CD14-positive monocyte (primary cell): ENCODE results near the gene KCNH1. TPM values are rescaled to one million over a fixed set of nuclear protein-coding genes. Genes with fewer than 3 reads are reported as not detected.

Experiments used
- DNase-seq, 3 donors: peaks; one replicate each; pipeline ENCODE4 v3.0.0-alpha.2; 2011 to 2022
- H2AFZ ChIP-seq: 2 replicates; pipeline ENCODE4 v1.6.0; 2012; ENCODE audit warnings: mild to moderate bottlenecking, low read depth, low read length, inconsistent platforms; ENCODE audit not compliant: insufficient read depth, poor library complexity, severe bottlenecking
- H3K27ac ChIP-seq, 2 donors: 1 replicate in 1 of 2; 2 replicates in 1 of 2; pipeline ENCODE4 v1.5.1; 2012 to 2013; ENCODE audit warnings: low read length in 2 of 2, control low read depth in 1 of 2, inconsistent platforms in 1 of 2, low read depth in 1 of 2, mild to moderate bottlenecking in 1 of 2
- H3K27me3 ChIP-seq, 2 donors: one replicate each; pipeline versions ENCODE4 v1.6.0 to v1.6.1; 2011 to 2013; ENCODE audit warnings: low read length in 2 of 2; ENCODE audit not compliant: control insufficient read depth in 2 of 2, insufficient read depth in 2 of 2
- H3K36me3 ChIP-seq, 2 donors: replicated peaks in 1 of 2; 1 replicate in 1 of 2; 2 replicates in 1 of 2; pipeline versions ENCODE4 v1.5.1 to v1.6.1; 2012 to 2013; ENCODE audit warnings: low read length in 2 of 2, control low read depth in 1 of 2, inconsistent platforms in 1 of 2, mild to moderate bottlenecking in 1 of 2; ENCODE audit not compliant: insufficient read depth in 2 of 2, control insufficient read depth in 1 of 2
- H3K4me1 ChIP-seq, 2 donors: 1 replicate in 1 of 2; 2 replicates in 1 of 2; pipeline versions ENCODE4 v1.5.1 to v1.6.1; 2012 to 2013; ENCODE audit warnings: low read length in 2 of 2, control low read depth in 1 of 2, inconsistent platforms in 1 of 2, mild to moderate bottlenecking in 1 of 2, moderate library complexity in 1 of 2; ENCODE audit not compliant: insufficient read depth in 2 of 2, control insufficient read depth in 1 of 2
- H3K4me2 ChIP-seq: replicated peaks from 2 replicates; pipeline ENCODE3; 2012; ENCODE audit warnings: low read length, moderate library complexity, mild to moderate bottlenecking; ENCODE audit not compliant: poor library complexity, severe bottlenecking; ENCODE audit errors: extremely low read depth
- H3K4me3 ChIP-seq, 3 experiments: fragments of 200-600 bp in 1 of 3; sonication (generic) in 1 of 3; replicated peaks in 1 of 3; 1 replicate in 2 of 3; 2 replicates in 1 of 3; pipeline ENCODE4 v1.5.1; 2011 to 2013; ENCODE audit warnings: low read length in 3 of 3, mild to moderate bottlenecking in 3 of 3, control low read depth in 2 of 3, low read depth in 2 of 3, inconsistent platforms in 1 of 3, moderate library complexity in 1 of 3
- H3K79me2 ChIP-seq: 2 replicates; pipeline ENCODE4 v1.6.0; 2012; ENCODE audit warnings: mild to moderate bottlenecking, control low read depth, inconsistent platforms, low read length, moderate library complexity; ENCODE audit not compliant: insufficient read depth
- H3K9ac ChIP-seq: 2 replicates; pipeline ENCODE4 v1.6.0; 2017; ENCODE audit warnings: low read length, mild to moderate bottlenecking; ENCODE audit not compliant: insufficient read depth, poor library complexity, severe bottlenecking
- H3K9me3 ChIP-seq, 2 donors: replicated peaks in 1 of 2; 1 replicate in 1 of 2; 2 replicates in 1 of 2; pipeline versions ENCODE4 v1.5.1 to v1.6.1; 2012 to 2013; ENCODE audit warnings: low read length in 2 of 2, control low read depth in 1 of 2; ENCODE audit not compliant: control insufficient read depth in 1 of 2, insufficient read depth in 1 of 2
- H4K20me1 ChIP-seq: 2 replicates; pipeline ENCODE4 v1.6.0; 2012; ENCODE audit warnings: mild to moderate bottlenecking, low read length, control low read depth, moderate library complexity; ENCODE audit not compliant: insufficient read depth
- H3K27ac Mint-ChIP-seq, 7 donors: one replicate each; pipeline ENCODE4 v1.8.0; 2020; ENCODE audit warnings: mild to moderate bottlenecking in 7 of 7, mixed read lengths in 7 of 7, moderate library complexity in 6 of 7, inconsistent platforms in 2 of 7
- H3K27me3 Mint-ChIP-seq, 3 donors: one replicate each; pipeline ENCODE4 v1.8.0; 2021 to 2022; ENCODE audit warnings: low read depth in 3 of 3, mild to moderate bottlenecking in 3 of 3, mixed read lengths in 3 of 3, moderate library complexity in 3 of 3, inconsistent platforms in 1 of 3
- H3K36me3 Mint-ChIP-seq, 2 donors: one replicate each; pipeline ENCODE4 v1.8.0; 2020; ENCODE audit warnings: mixed read lengths in 2 of 2, inconsistent platforms in 1 of 2, mild to moderate bottlenecking in 1 of 2
- H3K4me1 Mint-ChIP-seq: one replicate; pipeline ENCODE4 v1.8.0; 2020; ENCODE audit warnings: mild to moderate bottlenecking, mixed read lengths
- H3K4me3 Mint-ChIP-seq, 2 donors: one replicate each; pipeline ENCODE4 v1.8.0; 2020; ENCODE audit warnings: mild to moderate bottlenecking in 2 of 2, mixed read lengths in 2 of 2, moderate library complexity in 1 of 2
- H3K9me3 Mint-ChIP-seq, 7 donors: one replicate each; pipeline ENCODE4 v1.8.0; 2020 to 2022; ENCODE audit warnings: mixed read lengths in 7 of 7, mild to moderate bottlenecking in 6 of 7, moderate library complexity in 6 of 7, inconsistent platforms in 2 of 7
- WGBS: methylation state at CpG from one replicate; pipeline ENCODE4 v1.1.5; 2013; ENCODE audit warnings: missing lambda C conversion rate; ENCODE audit not compliant: insufficient coverage; 5-methylcytosine and 5-hydroxymethylcytosine counted together
- intact Hi-C, 2 donors: fragments of 100-400 bp; cut with micrococcal nuclease; formaldehyde crosslinking; loops; one replicate each; pipeline versions ENCODE4 v1.15.0 to v1.15.1; 2023
- polyA plus RNA-seq, 3 donors: library from polyadenylated mRNA; depleted of rRNA in 1 of 3; unstranded in 2 of 3; stranded (reverse) in 1 of 3; fragments of 300-500 nt in 2 of 3; fragments of >200 nt in 1 of 3; fragmentation: Illumina TruSeq in 2 of 3; gene quantifications; 1 replicate in 2 of 3; 2 replicates in 1 of 3; pipeline ENCODE4 v1.2.3, GENCODE V29; 2012 to 2021
- TF ChIP-seq, protein P1 (sequence below): fragments of 200-600 bp; IDR thresholded peaks from one replicate; pipeline ENCODE4 v1.8.0; 2022; ENCODE audit warnings: antibody characterized with exemption, mild to moderate bottlenecking

Gene KCNH1
- polyA plus RNA-seq, 3 donors = not detected

- 89% methylated on average over 3 of the region's 3 CpGs for WGBS
- H3K4me3 ChIP-seq = no peak overlapping the region
- H2AFZ ChIP-seq = no peak overlapping the region
- H3K27me3 ChIP-seq = no peaks in the 10 kb centered on the region
- H3K4me2 ChIP-seq = no peak overlapping the region
- H3K9me3 ChIP-seq = no peaks in the 10 kb centered on the region
- Mint-ChIP-seq H3K4me3 (no peak overlapping the region), H3K9me3 (peaks cover 0 to 5% (median 2%) of the 10 kb centered on the region in 7 donors), H3K4me1 (no peaks in the 10 kb centered on the region), H3K27me3 (peaks cover 0 to 2% (median 0%) of the 10 kb centered on the region in 3 donors), H3K36me3 (no peaks in the 10 kb centered on the region), H3K27ac (no peak overlapping the region)
- DNase-seq = no peak
- H3K4me1 ChIP-seq = no peaks in the 10 kb centered on the region
- H3K36me3 ChIP-seq = no peaks in the 10 kb centered on the region
- no peak overlapping the region for H3K27ac ChIP-seq
- no peaks in the 10 kb centered on the region for H4K20me1 ChIP-seq
- intact Hi-C loops = no loop called here
- TF ChIP-seq, protein P1, sequence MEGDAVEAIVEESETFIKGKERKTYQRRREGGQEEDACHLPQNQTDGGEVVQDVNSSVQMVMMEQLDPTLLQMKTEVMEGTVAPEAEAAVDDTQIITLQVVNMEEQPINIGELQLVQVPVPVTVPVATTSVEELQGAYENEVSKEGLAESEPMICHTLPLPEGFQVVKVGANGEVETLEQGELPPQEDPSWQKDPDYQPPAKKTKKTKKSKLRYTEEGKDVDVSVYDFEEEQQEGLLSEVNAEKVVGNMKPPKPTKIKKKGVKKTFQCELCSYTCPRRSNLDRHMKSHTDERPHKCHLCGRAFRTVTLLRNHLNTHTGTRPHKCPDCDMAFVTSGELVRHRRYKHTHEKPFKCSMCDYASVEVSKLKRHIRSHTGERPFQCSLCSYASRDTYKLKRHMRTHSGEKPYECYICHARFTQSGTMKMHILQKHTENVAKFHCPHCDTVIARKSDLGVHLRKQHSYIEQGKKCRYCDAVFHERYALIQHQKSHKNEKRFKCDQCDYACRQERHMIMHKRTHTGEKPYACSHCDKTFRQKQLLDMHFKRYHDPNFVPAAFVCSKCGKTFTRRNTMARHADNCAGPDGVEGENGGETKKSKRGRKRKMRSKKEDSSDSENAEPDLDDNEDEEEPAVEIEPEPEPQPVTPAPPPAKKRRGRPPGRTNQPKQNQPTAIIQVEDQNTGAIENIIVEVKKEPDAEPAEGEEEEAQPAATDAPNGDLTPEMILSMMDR = no peak
- no peak overlapping the region for H3K9ac ChIP-seq
- H3K79me2 ChIP-seq = no peaks in the 10 kb centered on the region
Observed at GRCh38 chr1:210631399-210631798, 502.5 kb downstream of the KCNH1 start.

DNA sequence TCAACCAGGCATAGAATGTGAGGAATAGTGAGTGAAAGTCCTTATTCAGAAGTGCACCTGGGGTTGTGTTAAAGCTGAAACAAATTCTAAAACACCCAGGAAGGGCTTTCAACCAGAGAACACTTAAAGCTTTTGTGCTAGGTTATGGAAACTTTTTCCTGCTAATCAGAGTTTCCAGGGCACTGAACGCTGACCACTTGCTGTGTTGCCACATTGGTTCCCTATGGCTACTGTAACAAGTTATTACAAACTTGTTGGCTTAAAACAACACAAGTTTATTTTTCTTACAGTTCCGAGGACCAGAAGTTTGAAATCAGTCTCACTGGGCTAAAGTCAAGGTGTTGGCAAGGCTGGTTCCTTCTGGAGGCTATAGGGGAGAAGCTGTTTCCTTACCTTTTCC, 504.7 kb downstream of the KCNH1 start:
- Histone ChIP-seq H3K4me2 (no peak overlapping the region), H2AFZ (no peak overlapping the region), H3K27me3 (no peaks in the 10 kb centered on the region), H3K4me1 (no peaks in the 10 kb centered on the region), H3K9me3 (no peaks in the 10 kb centered on the region), H3K79me2 (no peaks in the 10 kb centered on the region), H3K36me3 (no peaks in the 10 kb centered on the region), H3K27ac (no peak overlapping the region), H3K9ac (no peak overlapping the region), H4K20me1 (no peaks in the 10 kb centered on the region), H3K4me3 (no peak overlapping the region)
- Mint-ChIP-seq H3K4me1 (no peaks in the 10 kb centered on the region), H3K36me3 (no peaks in the 10 kb centered on the region), H3K4me3 (no peak overlapping the region), H3K9me3 (peaks cover 0 to 7% (median 2%) of the 10 kb centered on the region in 7 donors), H3K27me3 (peaks cover 0 to 2% (median 0%) of the 10 kb centered on the region in 3 donors), H3K27ac (no peak overlapping the region)
- TF ChIP-seq, protein P1 = no peak
- intact Hi-C loops = no loop called here
- no peak for DNase-seq
- WGBS = no CpG with 5 or more reads among the region's 2 CpGs
